HG02763 (cell line): ENCODE data around the gene E4F1.
"Not testable (repeated sequence)": the region's sequence is repeated elsewhere in the genome, so short reads cannot be mapped to it uniquely, and the experiment has no call there.

Source experiments
- ATAC-seq: cut with Tn5 transposase; IDR thresholded peaks from one replicate; pipeline ENCODE4 v1.9.1; 2021; ENCODE audit warnings: mild to moderate bottlenecking, moderate library complexity; ENCODE audit not compliant: unreplicated experiment

The E4F1 gene

DNA sequence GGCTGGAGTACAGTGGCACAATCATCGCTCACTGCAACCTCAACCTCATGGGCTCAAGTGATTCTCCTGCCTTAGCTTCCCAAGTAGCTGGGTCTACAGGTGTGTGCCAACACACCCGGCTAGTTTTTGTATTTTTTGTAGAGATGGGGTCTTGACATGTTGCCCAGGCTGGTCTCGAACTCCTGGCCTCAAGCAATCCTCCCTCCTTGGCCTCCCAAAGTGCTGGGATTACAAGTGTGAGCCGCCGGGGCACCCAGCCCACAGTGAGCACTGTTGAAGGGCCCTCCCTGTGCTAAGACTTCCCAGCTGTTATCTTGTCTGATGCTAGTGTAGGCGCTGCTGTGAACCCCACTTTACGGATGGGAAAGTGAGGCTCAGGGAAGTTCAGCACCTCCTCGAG, 35.0 kb upstream of the E4F1 start:
- ATAC-seq: no peak

DNA sequence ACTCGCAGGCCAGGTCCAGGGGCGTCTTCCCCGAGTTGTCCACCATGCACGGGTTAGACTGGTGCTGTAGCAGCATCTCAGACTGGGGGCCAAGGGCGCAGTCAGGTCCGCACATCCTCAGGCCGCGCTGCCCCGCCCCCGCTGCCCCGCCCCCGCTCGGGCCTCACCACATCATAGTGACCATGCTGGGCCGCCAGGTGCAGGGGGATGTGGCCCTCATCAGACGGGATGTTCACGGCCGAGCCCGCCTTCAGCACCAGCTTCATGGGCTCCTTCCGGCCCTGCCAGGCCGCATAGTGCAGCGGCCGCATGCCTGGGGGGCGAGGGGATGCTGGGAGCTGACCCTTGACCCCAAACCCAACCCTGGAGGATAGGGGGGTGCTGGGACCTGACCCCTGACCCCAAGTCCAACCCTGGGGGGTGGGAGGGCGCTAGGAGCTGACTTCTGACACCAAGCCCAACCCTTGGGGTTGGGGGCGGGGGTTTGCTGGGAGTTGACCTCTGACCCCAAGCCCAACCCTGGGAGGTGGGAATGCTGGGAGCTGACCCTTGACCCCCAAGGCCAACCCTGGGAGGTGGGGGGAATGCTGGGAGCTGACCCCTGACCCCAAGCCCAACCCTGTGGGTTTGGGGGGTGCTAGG, 34.0 kb upstream of the E4F1 start:
- ATAC-seq: no peak

DNA sequence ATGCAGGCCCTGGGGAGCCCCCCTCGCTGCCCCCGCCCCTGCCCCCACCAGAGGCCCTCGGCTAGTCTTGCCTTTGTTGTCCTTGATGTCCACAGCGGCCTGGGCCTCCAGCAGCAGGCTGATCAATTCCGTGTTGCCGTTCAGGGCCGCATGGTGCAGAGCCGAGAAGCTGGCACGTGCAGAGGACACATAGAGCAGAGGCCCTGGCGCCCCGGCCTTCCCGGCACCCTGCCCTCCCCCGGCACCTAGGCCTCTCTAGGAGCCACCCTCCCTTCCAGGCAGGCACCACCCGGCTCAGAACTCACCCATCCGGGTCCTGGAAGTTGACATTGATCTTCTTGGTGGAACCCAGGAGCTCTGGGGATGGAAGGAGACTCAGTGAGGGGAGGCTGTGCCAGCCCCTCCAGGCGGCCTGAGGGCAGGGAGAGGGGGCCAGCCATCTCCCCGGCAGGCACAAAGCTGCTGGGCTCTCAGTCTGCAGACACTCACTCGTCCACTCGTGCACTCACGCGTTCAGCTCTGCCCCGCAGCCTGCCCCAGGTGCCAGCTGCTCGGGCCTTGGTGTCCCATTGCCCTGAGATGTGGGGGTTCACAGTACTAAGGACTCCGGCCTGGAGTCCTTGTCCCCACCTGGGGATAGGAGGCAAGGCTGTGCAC, 33.3 kb upstream of the E4F1 start:
- ATAC-seq: no peak

DNA sequence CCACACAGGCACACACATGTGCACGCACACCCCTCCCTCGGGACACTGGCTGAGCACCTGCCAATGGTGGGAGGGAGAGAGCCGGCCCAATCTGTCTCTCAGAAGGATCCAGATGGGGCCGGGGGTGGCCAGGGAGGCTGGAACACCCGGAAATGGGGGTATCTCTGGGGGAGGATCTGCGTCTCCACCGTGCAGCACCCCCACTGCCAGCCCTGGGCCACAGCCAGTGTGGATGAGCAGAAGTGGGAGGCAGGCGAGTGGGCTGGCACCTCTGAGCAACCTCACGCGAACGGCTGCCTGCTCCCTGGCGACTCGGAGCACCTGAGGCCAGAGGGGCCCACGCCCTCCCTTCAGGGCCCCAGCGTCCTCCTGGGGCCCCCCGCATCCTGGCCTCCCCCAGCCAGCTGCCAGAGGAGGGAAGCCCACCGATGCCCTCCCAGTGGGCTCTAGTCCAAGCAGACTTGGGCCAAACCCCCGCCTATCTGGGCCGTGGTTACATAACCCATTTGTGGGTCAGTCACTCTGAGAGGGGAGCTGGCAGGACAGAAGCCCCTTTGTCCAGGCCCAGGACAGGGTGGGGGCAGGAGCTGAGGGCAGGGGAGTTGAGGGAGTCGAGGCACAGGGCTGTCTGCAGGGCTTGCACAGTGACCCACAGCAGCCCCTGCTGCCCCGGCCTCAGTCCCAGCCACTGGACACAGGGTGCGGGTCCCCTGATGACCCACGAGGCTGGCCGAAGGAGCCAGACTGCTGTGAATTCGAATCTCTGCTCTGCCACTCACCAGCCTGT, 32.5 kb upstream of the E4F1 start:
- no peak for ATAC-seq

DNA sequence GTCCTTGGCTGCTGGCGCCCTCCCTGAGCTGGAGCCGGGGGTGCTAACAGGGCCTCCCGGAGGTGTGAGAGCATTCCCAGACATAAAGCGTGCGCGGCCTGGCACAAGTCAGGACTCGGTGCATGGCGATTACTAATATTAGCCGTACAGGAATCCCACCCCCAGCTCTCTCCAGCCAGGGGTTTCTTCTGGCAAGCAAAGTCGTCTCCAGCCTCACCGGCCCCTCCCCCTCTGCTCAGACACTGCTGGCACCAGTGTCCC, 32.0 kb upstream of the E4F1 start:
- ATAC-seq: no peak

DNA sequence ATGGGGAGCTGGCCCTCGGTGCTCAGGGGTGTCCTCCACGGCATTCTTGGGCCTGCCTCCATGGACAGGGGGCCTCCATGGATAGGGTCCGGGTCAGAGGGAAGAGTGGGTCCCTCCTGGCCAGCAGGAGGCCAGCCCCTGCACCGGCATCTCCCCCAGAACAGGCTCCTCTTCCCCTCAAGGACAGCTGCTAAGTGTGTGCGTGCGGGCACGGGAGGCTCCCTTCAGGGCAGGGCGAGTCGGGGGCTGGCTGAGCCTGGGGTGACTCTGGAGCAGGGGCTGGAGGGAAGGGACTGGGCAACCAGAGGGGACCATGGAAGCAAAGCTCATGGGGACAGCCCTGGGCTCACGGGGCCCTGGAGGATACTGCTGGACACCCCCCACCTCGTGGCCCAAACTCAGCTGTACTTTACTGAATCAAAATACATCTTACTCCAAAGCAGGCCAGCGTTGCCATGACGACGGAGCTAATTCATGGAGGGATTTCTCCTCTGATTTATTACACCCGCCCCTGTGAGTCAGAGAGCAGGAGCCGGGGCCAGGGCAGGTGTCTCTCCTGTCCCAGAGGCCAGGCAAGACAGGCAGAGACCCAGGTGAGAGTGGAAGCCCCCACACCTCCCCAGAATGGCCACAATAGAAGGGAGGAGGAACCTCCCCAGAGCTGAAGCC, 29.1 kb upstream of the E4F1 start:
- no peak for ATAC-seq

DNA sequence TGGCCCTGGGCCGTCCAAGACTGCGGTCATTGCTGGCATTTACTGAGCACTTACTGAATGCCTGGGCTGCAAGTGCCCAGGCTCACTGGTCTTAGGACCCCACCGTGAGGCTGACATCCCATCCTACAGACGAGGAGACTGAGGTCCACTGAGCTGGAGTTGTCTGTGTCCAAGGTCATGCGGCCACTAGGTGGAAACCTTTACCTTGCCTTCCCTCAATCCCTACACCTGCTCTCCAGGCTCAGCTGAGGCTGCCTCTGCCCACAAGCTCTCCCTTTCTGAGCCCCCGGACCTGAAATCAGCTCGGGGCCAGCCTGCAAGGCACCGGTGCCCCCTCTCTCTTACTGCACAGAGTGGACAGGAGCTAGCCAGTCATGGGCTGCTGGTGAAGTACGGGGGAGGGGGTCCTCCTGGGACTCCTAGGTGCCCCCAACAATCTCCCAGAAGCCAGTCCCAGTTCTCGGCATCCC, 28.5 kb upstream of the E4F1 start:
- no peak for ATAC-seq

DNA sequence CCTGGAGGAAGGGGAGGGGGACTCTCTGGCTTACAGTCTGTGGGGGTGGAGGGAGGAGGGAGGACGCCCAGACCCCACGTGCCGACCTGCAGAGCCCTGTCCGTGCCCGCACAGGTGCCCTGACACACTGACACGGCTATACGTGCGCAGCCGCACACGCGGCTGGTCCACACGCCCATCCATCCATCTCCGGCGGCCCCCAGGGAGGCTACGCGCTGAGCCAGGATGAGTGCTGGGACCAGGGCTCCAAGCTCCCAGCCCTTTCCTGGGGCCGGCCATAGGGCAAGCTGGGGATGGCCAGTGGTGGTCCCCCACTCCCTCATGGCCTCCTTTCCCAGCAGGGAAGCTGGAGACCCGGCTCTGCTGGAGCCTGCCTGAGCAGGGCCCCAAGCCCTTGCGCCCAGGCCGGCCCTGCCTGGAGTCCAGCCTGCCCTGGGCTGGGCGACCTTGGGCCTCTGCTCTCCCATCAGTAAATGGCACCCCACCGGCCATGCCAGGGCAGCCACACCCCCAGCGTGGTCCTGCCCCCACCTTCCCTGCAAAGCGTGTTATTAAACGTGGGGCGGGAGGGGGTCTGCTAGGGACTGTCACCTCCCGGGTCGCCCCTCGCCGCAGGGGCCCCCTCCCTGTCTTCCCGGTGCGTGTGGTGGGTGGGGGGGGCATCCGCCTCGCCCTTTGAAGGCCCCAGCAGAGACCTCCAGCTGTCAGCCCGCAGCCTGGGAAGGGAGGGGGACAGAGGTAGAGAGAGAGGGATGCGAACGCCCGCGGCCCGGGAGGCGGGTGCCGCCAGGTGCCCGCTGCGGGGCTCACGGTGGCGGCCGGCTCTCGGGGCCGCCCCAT, 27.8 kb upstream of the E4F1 start:
- no peak for ATAC-seq

DNA sequence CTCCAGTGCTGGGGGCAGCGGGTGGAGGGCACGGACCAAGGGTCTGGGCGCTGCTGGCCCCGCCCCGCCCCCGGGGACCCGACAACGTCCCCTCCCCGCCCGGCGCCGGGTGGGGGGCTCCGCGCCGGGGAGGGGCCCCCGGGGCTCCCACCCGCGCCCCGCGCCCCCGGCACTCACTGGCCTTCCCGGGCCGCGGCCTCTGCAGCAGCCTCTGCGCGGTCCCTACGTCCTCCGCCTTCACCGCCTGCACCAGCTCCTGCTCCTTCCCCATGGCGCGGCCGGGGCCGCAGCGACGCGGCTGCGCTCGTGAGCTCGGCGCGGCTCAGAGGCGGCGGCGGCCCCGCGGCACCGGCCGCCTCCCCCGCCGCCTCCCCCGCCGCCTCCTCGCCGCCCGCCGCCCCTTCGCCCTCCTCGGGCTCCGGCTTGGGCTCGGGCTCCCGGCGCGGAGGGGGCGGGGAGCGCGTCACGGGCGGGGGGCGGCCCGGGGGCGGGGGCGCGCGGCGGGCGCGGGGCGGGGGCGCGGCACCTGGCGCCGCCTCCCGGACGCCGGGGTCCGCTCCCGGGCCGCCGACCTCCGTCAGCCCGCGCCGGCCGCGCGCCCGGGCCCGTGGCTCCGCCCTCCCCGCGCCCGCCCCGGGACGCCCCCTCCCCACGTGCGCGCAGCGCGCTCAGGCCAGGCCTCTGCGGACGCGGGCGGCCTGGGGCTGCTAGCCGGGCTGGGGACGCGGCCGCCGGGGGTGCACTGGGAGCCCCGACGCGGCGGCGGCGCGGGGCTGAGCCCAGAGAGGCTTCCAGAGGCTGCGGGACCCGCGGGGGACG, 27.0 kb upstream of the E4F1 start, which contains the start of gene CASKIN1:
Gene CASKIN1, minus strand, starts transcription at position 444 of the 819 bp plus-strand sequence. Its CDS starts 173 bp downstream, at position 271.
- ATAC-seq: no peak

DNA sequence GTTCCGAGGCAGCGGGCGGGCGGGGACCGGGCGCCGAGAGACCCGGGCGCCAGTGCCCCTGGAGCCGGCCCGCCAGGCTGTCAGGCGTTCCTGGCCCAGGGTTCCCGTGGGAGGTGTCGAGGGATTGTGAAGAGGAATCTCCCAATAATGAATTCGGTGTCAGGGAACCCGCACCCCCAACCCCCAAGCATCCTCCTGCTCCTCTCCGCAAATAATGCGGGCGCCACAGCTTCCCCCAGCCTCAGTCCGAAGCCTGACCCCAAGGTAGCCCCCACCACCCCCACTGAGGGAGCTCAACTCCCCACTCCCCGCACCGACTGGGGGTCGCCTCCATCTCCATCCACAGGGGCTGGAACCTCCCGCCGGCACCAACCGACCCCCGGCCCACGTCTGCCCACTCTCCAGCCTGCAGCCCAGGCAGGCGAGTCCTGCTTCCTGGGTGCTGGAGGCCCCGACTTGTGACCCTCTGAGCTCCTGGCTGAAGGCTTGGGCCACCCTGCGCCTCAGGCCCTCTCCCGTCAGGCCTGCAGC, 26.3 kb upstream of the E4F1 start:
- no peak for ATAC-seq

DNA sequence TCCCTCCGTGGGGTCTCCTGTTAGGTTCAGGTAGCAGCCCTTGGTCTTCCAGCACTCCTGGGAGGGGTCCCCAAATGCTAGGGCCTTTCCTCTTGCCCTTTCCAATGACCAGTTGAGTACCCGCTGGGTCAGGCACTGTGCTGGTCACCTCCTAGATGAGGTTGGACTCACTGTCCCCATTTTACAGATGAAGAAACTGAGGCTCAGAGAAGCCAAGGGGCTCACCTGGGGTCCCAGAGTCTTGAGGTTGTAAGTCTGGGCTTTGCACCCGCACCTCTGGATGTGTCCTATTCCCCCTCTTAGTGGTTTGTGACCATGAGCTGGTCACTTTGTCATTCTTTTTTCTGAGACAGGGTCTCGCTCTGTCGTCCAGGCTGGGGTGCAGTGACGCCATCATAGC, 25.6 kb upstream of the E4F1 start:
- no peak for ATAC-seq

DNA sequence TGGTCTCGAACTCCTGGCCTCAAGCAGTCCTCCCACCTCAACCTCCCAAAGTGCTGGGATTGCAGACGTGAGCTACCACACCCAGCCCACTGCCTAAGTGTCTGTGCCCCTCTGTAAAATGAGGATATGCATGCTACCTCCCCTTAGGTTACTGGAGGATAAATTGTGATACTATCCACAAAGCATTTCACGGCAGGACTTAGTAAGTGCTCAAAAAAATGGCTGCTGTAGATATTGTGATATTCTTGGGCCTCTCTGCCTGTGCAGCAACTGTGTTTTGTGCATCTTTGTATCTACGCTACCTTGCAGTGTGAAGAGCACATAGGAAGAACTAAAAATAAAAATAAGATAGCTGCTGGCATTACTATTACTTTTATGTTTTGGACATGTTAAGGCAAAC, 25.1 kb upstream of the E4F1 start:
- ATAC-seq: no peak

DNA sequence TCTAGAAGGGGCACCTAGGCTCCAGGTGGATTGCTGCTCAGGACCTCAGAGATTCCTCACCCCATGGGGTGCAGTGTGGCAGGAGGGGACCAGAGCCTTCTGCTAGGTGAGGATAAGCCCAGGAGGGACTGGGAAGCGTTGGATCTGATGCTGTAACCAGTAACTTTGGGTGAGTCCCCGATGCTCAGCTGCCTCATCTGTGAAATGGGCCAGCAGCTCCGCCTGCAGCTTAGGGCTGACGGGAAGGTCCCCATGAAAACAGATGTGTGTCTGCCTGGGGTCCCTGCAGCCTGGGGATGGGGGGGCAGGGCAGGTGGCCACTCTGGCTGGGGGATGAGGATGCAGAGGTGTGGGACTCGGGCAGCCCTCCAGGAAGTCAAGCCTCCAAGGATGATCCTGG, 24.3 kb upstream of the E4F1 start:
- ATAC-seq: no peak

DNA sequence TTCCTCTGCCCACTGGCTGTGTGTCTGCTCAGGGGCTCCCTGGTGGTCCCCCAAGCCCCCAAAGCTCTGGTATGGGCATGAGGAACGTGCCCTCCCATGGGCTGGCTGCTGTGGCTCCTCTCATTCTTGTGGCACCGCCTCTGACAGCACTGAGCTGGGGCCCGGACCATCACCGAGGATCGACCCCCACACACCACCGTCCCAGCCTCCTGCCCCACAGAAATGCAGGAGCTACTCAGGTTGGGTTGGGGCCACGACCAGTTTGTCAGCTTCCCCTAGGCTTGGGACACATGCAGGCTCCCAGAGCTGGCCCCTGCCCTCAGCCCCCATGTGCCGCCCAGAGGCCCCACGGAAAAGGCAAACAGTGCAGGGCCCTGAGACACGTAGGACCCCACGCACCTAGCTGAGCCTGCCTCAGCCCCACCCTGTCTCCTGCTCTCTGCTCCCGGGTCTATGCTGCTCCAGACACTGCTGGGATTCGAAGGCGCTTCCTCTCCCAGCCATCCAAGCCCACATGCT, 23.7 kb upstream of the E4F1 start:
- ATAC-seq: no peak

DNA sequence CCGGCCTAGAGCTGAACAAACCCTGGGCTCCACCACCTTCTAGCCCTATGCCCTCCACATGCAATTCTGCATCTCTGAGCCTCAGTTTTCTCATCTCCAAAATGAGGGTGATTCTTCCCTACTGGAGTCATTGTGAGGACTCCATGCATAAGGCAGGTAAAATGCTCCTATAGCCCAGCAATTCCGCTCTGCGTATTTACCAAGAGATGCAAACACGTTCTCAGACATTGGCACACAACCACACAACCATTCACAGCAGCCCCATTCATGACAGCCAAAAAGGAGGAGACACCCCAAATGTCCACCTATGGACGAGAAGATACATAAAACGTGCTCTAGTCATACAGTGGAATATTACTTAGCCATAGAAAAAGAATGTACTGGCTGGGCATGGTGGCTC, 23.1 kb upstream of the E4F1 start:
- no peak for ATAC-seq

DNA sequence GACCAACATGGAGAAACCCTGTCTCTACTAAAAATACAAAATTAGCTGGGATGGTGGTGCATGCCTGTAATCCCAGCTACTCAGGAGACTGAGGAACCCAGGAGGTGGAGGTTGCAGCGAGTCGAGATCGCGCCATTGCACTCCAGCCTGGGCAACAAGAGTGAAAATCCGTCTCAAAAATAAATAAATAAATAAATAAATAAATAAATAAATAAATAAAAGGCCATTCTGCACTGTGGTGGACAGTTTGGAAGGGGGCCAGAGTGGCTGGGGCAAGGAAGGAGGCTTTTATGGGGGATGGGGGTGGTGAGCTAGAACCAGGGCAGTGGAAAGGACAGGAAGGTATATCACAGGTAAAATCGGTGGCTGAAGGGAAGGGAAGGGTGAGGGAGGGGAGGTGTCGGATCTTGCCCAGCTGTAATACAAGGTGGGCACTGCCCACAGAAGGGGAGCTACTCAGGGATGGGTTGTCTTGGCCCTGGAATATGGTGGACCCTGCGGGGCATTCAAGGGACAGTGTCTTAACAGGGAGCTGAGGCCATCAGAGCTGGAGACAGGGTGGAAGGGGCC, 20.2 kb upstream of the E4F1 start:
- ATAC-seq: not testable (repeated sequence)

DNA sequence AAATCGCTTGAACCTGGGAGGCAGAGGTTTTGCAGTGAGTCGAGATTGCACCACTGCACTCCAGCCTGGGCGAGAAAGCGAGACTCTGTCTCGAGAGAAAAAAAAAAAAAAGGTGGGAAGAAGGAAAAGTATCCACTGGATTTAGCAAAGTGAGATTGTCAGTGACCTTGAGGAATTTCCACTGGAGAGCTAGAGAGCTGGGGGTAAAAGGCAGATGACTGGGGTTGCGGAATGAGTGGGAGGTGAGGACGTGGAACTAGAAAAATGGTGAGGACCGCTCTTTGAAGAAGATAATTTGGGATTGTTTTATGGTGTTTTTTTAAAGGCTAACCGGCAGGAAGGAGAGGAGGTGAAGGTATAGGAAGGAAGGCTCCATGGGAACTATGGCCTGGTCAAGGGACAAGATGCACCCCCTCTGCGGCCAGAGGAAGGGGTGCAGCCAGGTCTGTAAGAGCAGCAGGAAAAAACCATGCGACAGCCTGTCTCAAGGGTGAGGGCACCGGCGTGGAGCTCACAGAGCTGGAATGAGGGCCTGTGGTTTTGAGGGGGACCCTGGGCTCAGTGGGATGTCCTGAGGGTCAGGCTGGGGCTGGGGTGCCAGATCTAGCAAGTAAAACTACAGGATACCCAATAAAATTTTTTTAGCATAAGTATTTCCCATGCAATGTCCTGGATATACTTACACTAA, 18.8 kb upstream of the E4F1 start:
- peak; percentile 2 for ATAC-seq
